Fibroblast of lung (primary cell): Measurements from ENCODE around the gene EVI5. TPM values are rescaled to one million over a fixed set of nuclear protein-coding genes. Genes with fewer than 3 reads are reported as not detected.

ENCODE experiments used
- DNase-seq, 2 donors: peaks; one replicate each; pipeline versions ENCODE4 v3.0.0 to v3.0.0-alpha.2; 2010; ENCODE audit warnings: low read depth in 2 of 2
- H2AFZ ChIP-seq: 2 replicates; pipeline ENCODE4 v1.5.1; 2012; ENCODE audit warnings: low read length, control low read depth, inconsistent platforms
- H3K27ac ChIP-seq: 2 replicates; pipeline ENCODE4 v1.5.1; 2011; ENCODE audit warnings: low read length, control low read depth; ENCODE audit not compliant: insufficient read depth
- H3K27me3 ChIP-seq: 2 replicates; pipeline ENCODE4 v1.5.1; 2011; ENCODE audit warnings: mild to moderate bottlenecking, low read length; ENCODE audit not compliant: control insufficient read depth, insufficient read depth
- H3K36me3 ChIP-seq: 2 replicates; pipeline ENCODE4 v1.5.1; 2011; ENCODE audit warnings: low read length; ENCODE audit not compliant: control insufficient read depth, insufficient read depth
- H3K4me1 ChIP-seq: 2 replicates; pipeline ENCODE4 v1.5.1; 2011; ENCODE audit warnings: low read length; ENCODE audit not compliant: control insufficient read depth, insufficient read depth; ENCODE audit errors: extremely low read depth
- H3K4me2 ChIP-seq: 2 replicates; pipeline ENCODE4 v1.5.1; 2011; ENCODE audit warnings: low read length, control low read depth; ENCODE audit not compliant: insufficient read depth; ENCODE audit errors: extremely low read depth
- H3K4me3 ChIP-seq, 4 experiments: fragments of 200-600 bp in 1 of 4; sonication (generic) in 1 of 4; replicated peaks in 1 of 4; 2 replicates each; pipeline ENCODE4 v1.5.1; 2011 to 2016; ENCODE audit warnings: low read length in 4 of 4, low read depth in 3 of 4, mild to moderate bottlenecking in 3 of 4, control low read depth in 2 of 4, inconsistent platforms in 1 of 4, mixed read lengths in 1 of 4; ENCODE audit not compliant: insufficient read depth in 1 of 4; ENCODE audit errors: control extremely low read depth in 1 of 4
- H3K79me2 ChIP-seq: 2 replicates; pipeline ENCODE4 v1.5.1; 2012; ENCODE audit warnings: mild to moderate bottlenecking, low read length, inconsistent platforms; ENCODE audit not compliant: control insufficient read depth, insufficient read depth
- H3K9ac ChIP-seq: 2 replicates; pipeline ENCODE4 v1.5.1; 2011; ENCODE audit warnings: mild to moderate bottlenecking, low read length, control low read depth; ENCODE audit not compliant: insufficient read depth
- H3K9me3 ChIP-seq: 2 replicates; pipeline ENCODE4 v1.5.1; 2012; ENCODE audit warnings: low read depth, low read length; ENCODE audit not compliant: control insufficient read depth, insufficient read depth
- H4K20me1 ChIP-seq: 2 replicates; pipeline ENCODE4 v1.5.1; 2011; ENCODE audit warnings: low read length; ENCODE audit not compliant: control insufficient read depth, insufficient read depth; ENCODE audit errors: extremely low read depth
- CTCF ChIP-seq, 2 donors: IDR thresholded peaks in 1 of 2; conservative IDR thresholded peaks in 1 of 2; 1 replicate in 1 of 2; 2 replicates in 1 of 2; pipeline ENCODE4 v1.5.1; 2011 to 2012; ENCODE audit warnings: low read length in 2 of 2, control low read depth in 1 of 2, inconsistent platforms in 1 of 2, low read depth in 1 of 2, mild to moderate bottlenecking in 1 of 2
- EZH2 ChIP-seq: IDR thresholded peaks from 2 replicates; pipeline ENCODE4 v1.5.1; 2012; ENCODE audit warnings: low read length, control low read depth, mild to moderate bottlenecking; ENCODE audit errors: missing control alignments
- polyA plus RNA-seq, 2 donors: library from polyadenylated mRNA; depleted of rRNA in 1 of 2; stranded (reverse) in 1 of 2; unstranded in 1 of 2; fragments of >200 nt; gene quantifications; 2 replicates each; pipeline ENCODE4 v1.2.1, GENCODE V29; 2011 to 2012; ENCODE audit warnings: missing spikeins in 1 of 2
- total RNA-seq: library from RNA; depleted of rRNA; stranded (reverse); fragments of >200 nt; gene quantifications from 2 replicates; pipeline ENCODE4 v1.2.1, GENCODE V29; 2014

EVI5 gene
- total and polyA plus RNA-seq, 2 donors (not counting 1 experiment from before 2014, with no cell fraction given): 32.5 to 48.1 TPM

DNA sequence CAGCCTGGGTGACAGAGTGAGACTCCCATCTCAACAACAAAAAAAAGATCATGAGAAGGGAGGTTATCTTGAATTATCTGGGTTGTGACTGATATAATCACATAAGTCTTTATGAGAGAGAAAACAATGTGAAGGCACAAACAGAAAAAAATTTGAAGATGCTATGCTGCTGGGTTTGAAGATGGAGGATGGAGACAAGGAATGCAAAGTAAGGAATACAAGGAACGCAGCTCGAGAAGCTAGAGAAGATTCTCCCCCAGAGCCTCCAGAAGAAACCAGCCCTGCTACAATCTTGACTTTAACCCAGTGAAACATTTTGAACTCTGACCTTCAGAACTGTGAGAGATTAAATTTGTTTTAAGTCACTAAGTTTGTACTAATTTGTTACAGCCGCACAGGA is 15.1 kb downstream of the EVI5 start:
- no peaks in the 10 kb centered on the region for H3K9me3 ChIP-seq
- H2AFZ ChIP-seq: no peak overlapping the region
- H3K4me3 ChIP-seq: no peak overlapping the region
- TF ChIP-seq EZH2 (no peak), CTCF (conservative IDR thresholded peaks at IDR 0.05 in 1 of 2, IDR thresholded peaks at IDR 0.05 in 1 of 2; ENCODE audit: low read depth in 1 of 2, low read length in 2 of 2) (no peak)
- H3K27ac ChIP-seq: no peak overlapping the region
- no peak overlapping the region for H3K9ac ChIP-seq
- no peaks in the 10 kb centered on the region for H3K27me3 ChIP-seq
- no peaks in the 10 kb centered on the region for H3K36me3 ChIP-seq
- DNase-seq: no peak
- H3K79me2 ChIP-seq: peaks cover 12% of the 10 kb centered on the region
- no peak overlapping the region for H3K4me2 ChIP-seq
- H4K20me1 ChIP-seq: no peaks in the 10 kb centered on the region
- no peaks in the 10 kb centered on the region for H3K4me1 ChIP-seq

GRCh38 chr1:92768915-92769314 is 16.0 kb downstream of the EVI5 start:
- Histone ChIP-seq H4K20me1 (no peaks in the 10 kb centered on the region), H3K27me3 (no peaks in the 10 kb centered on the region), H2AFZ (no peak overlapping the region), H3K4me3 (no peak overlapping the region), H3K9me3 (no peaks in the 10 kb centered on the region), H3K4me2 (no peak overlapping the region), H3K4me1 (no peaks in the 10 kb centered on the region), H3K79me2 (peaks cover 9% of the 10 kb centered on the region), H3K9ac (no peak overlapping the region), H3K36me3 (no peaks in the 10 kb centered on the region), H3K27ac (no peak overlapping the region)
- TF ChIP-seq EZH2: no peak
- TF ChIP-seq CTCF (conservative IDR thresholded peaks at IDR 0.05 in 1 of 2, IDR thresholded peaks at IDR 0.05 in 1 of 2; ENCODE audit: low read depth in 1 of 2, low read length in 2 of 2): no peak
- no peak for DNase-seq

- H2AFZ ChIP-seq: no peak overlapping the region
- H4K20me1 ChIP-seq: no peaks in the 10 kb centered on the region
- H3K9ac ChIP-seq: no peak overlapping the region
- H3K4me1 ChIP-seq: no peaks in the 10 kb centered on the region
- peaks cover 9% of the 10 kb centered on the region for H3K79me2 ChIP-seq
- H3K4me3 ChIP-seq: no peak overlapping the region
- no peak overlapping the region for H3K4me2 ChIP-seq
- DNase-seq: no peak
- H3K9me3 ChIP-seq: no peaks in the 10 kb centered on the region
- no peaks in the 10 kb centered on the region for H3K27me3 ChIP-seq
- no peak overlapping the region for H3K27ac ChIP-seq
- TF ChIP-seq CTCF (conservative IDR thresholded peaks at IDR 0.05 in 1 of 2, IDR thresholded peaks at IDR 0.05 in 1 of 2; ENCODE audit: low read depth in 1 of 2, low read length in 2 of 2) (no peak), EZH2 (no peak)
- H3K36me3 ChIP-seq: no peaks in the 10 kb centered on the region
Measured at GRCh38 chr1:92768296-92768695, 16.6 kb downstream of the EVI5 start.
